SU-DHL-6 (cell line): ENCODE data around the gene PTPN12.

Source experiments
- H2AFZ ChIP-seq: fragments of 200-600 bp; sonication (generic); 2 replicates; pipeline ENCODE4 v1.6.1; 2014; ENCODE audit warnings: low read depth, mild to moderate bottlenecking, moderate library complexity, mixed read lengths, antibody characterized with exemption, low read length; ENCODE audit not compliant: severe bottlenecking
- H3F3A ChIP-seq: fragments of 200-600 bp; shearing (Covaris generic); 2 replicates; pipeline ENCODE4 v1.6.0; 2016; ENCODE audit warnings: antibody characterized with exemption, mild to moderate bottlenecking; ENCODE audit not compliant: insufficient read depth
- H3K27ac ChIP-seq: fragments of 200-600 bp; sonication (generic); 2 replicates; pipeline ENCODE4 v1.5.1; 2016; ENCODE audit warnings: low read depth, mild to moderate bottlenecking, low read length, moderate library complexity, mixed read lengths
- H3K27me3 ChIP-seq: fragments of 200-600 bp; sonication (generic), shearing (Covaris generic); 2 replicates; pipeline ENCODE4 v1.6.0; 2014; ENCODE audit warnings: mild to moderate bottlenecking, low read length
- H3K36me3 ChIP-seq: fragments of 200-600 bp; sonication (generic); 2 replicates; pipeline ENCODE4 v1.6.1; 2014; ENCODE audit warnings: mild to moderate bottlenecking, low read length, mixed read lengths
- H3K4me2 ChIP-seq: fragments of 300-600, 200-600 bp; shearing (Covaris generic), sonication (generic); 2 replicates; pipeline ENCODE4 v1.6.0; 2014; ENCODE audit warnings: low read length, low read depth, mild to moderate bottlenecking; ENCODE audit not compliant: poor library complexity, severe bottlenecking
- H3K4me3 ChIP-seq: fragments of 200-600 bp; sonication (generic); 2 replicates; pipeline ENCODE4 v1.5.1; 2014; ENCODE audit warnings: antibody characterized with exemption, low read length, mild to moderate bottlenecking, mixed read lengths; ENCODE audit not compliant: insufficient read depth, poor library complexity, severe bottlenecking
- H3K79me2 ChIP-seq: fragments of 200-600 bp; sonication (generic); 2 replicates; pipeline ENCODE4 v1.6.1; 2014; ENCODE audit warnings: mild to moderate bottlenecking, low read length, moderate library complexity; ENCODE audit not compliant: insufficient read depth
- H3K9ac ChIP-seq: fragments of 200-600 bp; sonication (generic); 2 replicates; pipeline ENCODE4 v1.7.0; 2014; ENCODE audit warnings: mild to moderate bottlenecking, low read length
- H3K9me2 ChIP-seq: fragments of 200-600 bp; sonication (generic); replicated peaks from 2 replicates; pipeline ENCODE4 v1.6.1; 2014; ENCODE audit warnings: low read length; ENCODE audit not compliant: insufficient read depth
- H3K9me3 ChIP-seq: fragments of 200-600 bp; sonication (generic); 2 replicates; pipeline ENCODE4 v1.6.1; 2014; ENCODE audit warnings: low read length, mixed read lengths; ENCODE audit not compliant: insufficient read depth
- H4K20me1 ChIP-seq: fragments of 200-600 bp; sonication (generic); 2 replicates; pipeline ENCODE4 v1.6.1; 2014; ENCODE audit warnings: low read depth, mild to moderate bottlenecking, antibody characterized with exemption, low read length, moderate library complexity, mixed read lengths
- CTCF ChIP-seq: fragments of 200-600 bp; sonication (generic); IDR thresholded peaks from one replicate; pipeline ENCODE4 v1.5.1; 2017; ENCODE audit warnings: antibody characterized with exemption, mild to moderate bottlenecking, low read length, moderate library complexity; ENCODE audit not compliant: insufficient read depth, poor library complexity, severe bottlenecking
- EZH2phosphoT487 ChIP-seq: fragments of 200-600 bp; sonication (generic), shearing (Covaris generic); conservative IDR thresholded peaks from 2 replicates; pipeline ENCODE4 v1.6.1; 2018; ENCODE audit warnings: mild to moderate bottlenecking, antibody characterized with exemption, low read length, moderate library complexity, mixed read lengths

The PTPN12 gene

GRCh38 chr7:77679608-77680007, 142.5 kb downstream of the PTPN12 start:
- H3K9me3 ChIP-seq, result no peaks in the 10 kb centered on the region
- H3F3A ChIP-seq, result 0 out of 2 replicates have a peak, but pooled peaks cover 7% of the 10 kb centered on the region
- no peaks in the 10 kb centered on the region; the same call in 1 of the 2 replicates for H4K20me1 ChIP-seq
- no peak overlapping the region for H3K4me3 ChIP-seq
- no peaks in the 10 kb centered on the region for H3K9me2 ChIP-seq
- H3K36me3 ChIP-seq, result peaks cover 8% of the 10 kb centered on the region; the same call in 1 of the 2 replicates
- TF ChIP-seq CTCF, result no peak
- TF ChIP-seq EZH2phosphoT487, result no peak
- no peak overlapping the region for H3K27ac ChIP-seq
- H3K4me2 ChIP-seq, result no peak overlapping the region
- peaks cover 31% of the 10 kb centered on the region for H3K79me2 ChIP-seq
- no peak overlapping the region for H3K9ac ChIP-seq
- H2AFZ ChIP-seq, result no peak overlapping the region
- H3K27me3 ChIP-seq, result no peaks in the 10 kb centered on the region

- Histone ChIP-seq H3K4me2 (no peak overlapping the region), H3K9ac (no peak overlapping the region), H2AFZ (no peak overlapping the region), H3K9me2 (no peaks in the 10 kb centered on the region), H4K20me1 (no peaks in the 10 kb centered on the region; the same call in 1 of the 2 replicates), H3K36me3 (peaks cover 10% of the 10 kb centered on the region; the same call in 1 of the 2 replicates), H3F3A (0 out of 2 replicates have a peak, but pooled peaks cover 4% of the 10 kb centered on the region), H3K27me3 (no peaks in the 10 kb centered on the region), H3K4me3 (no peak overlapping the region), H3K27ac (no peak overlapping the region), H3K9me3 (no peaks in the 10 kb centered on the region), H3K79me2 (peaks cover 37% of the 10 kb centered on the region)
- no peak for TF ChIP-seq CTCF
- no peak for TF ChIP-seq EZH2phosphoT487
Measured at GRCh38 chr7:77680266-77680665, 143.2 kb downstream of the PTPN12 start.

GRCh38 chr7:77684030-77684429, 146.9 kb downstream of the PTPN12 start:
- TF ChIP-seq EZH2phosphoT487, result no peak
- TF ChIP-seq CTCF, result no peak
- Histone ChIP-seq H3K27me3 (no peaks in the 10 kb centered on the region), H3K36me3 (peaks cover 10% of the 10 kb centered on the region; the same call in 1 of the 2 replicates), H3F3A (no peaks in the 10 kb centered on the region; the same call in 1 of the 2 replicates), H3K27ac (no peak overlapping the region), H3K9me2 (no peaks in the 10 kb centered on the region), H2AFZ (no peak overlapping the region), H3K79me2 (peaks cover 71% of the 10 kb centered on the region), H3K4me3 (no peak overlapping the region), H4K20me1 (no peaks in the 10 kb centered on the region; the same call in 1 of the 2 replicates), H3K9ac (no peak overlapping the region), H3K9me3 (no peaks in the 10 kb centered on the region), H3K4me2 (no peak overlapping the region)
